HCT116 (cell line): ENCODE measurements around the gene MTOR. TPM values are rescaled to one million over a fixed set of nuclear protein-coding genes. Genes with fewer than 3 reads are reported as not detected.

Experiments
- ATAC-seq: fragments of 200-7000 bp; cut with Tn5 transposase; 2 replicates; pipeline ENCODE4 v1.9.1; 2020; ENCODE audit warnings: mild to moderate bottlenecking, moderate library complexity
- BruUV-seq: library from RNA; stranded (reverse); fragments of 400-500 nt; replicated peaks from 2 replicates; lab custom pipeline; 2021; lab: Mats Ljungman, UMichigan
- CTCF ChIA-PET: fragments of 300-600 bp; sonication (Branson Sonifier 250); formaldehyde crosslinking; loops from one replicate; lab custom pipeline; 2021; ENCODE audit warnings: antibody characterized with exemption; lab: Charles Lee
- POLR2A ChIA-PET: fragments of 300-600, 350-600 bp; sonication (Branson Sonifier 250); formaldehyde crosslinking; loops from one replicate; lab custom pipeline; 2021; ENCODE audit warnings: antibody characterized with exemption; lab: Charles Lee
- RAD21 ChIA-PET, 2 experiments: fragments of 300-600 bp; sonication (Branson Sonifier 250); formaldehyde crosslinking; loops; one replicate each; lab custom pipeline; 2023; ENCODE audit warnings: low total read pairs in 2 of 2; ENCODE audit not compliant: uncharacterized antibody in 2 of 2, unreplicated experiment in 2 of 2, low non-redundant PET in 1 of 2; lab: Charles Lee
- DNase-seq: peaks from one replicate; pipeline ENCODE4 v3.0.0-alpha.2; 2010; ENCODE audit warnings: low read depth, low spot score
- H2AFZ ChIP-seq: fragments of 200-600 bp; shearing (Covaris generic), sonication (generic); 2 replicates; pipeline ENCODE4 v1.6.1; 2017; ENCODE audit warnings: low read depth, mixed run types, mixed read lengths, antibody characterized with exemption, low read length; ENCODE audit not compliant: poor library complexity, severe bottlenecking
- H3K27ac ChIP-seq: 2 replicates; pipeline ENCODE4 v1.5.1; 2012; ENCODE audit warnings: low read depth, low read length
- H3K27me3 ChIP-seq: fragments of 200-600 bp; sonication (generic); 2 replicates; pipeline ENCODE4 v1.6.1; 2016; ENCODE audit warnings: mixed run types, low read length, mixed read lengths; ENCODE audit not compliant: insufficient read depth
- H3K36me3 ChIP-seq, 2 experiments: fragments of 200-500 bp in 1 of 2; fragments of 200-600 bp in 1 of 2; sonication (Bioruptor generic) in 1 of 2; sonication (generic) in 1 of 2; 2 replicates each; pipeline versions ENCODE4 v1.5.1 to v1.6.1; 2014 to 2016; ENCODE audit warnings: low read length in 2 of 2, inconsistent platforms in 1 of 2, mixed read lengths in 1 of 2, mixed run types in 1 of 2; ENCODE audit not compliant: insufficient read depth in 2 of 2, control insufficient read depth in 1 of 2
- H3K4me1 ChIP-seq, 2 experiments: fragments of 200-600 bp in 1 of 2; sonication (generic) in 1 of 2; 2 replicates each; pipeline versions ENCODE4 v1.5.1 to v1.6.1; 2012 to 2017; ENCODE audit warnings: low read length in 2 of 2, inconsistent platforms in 1 of 2, mild to moderate bottlenecking in 1 of 2, mixed read lengths in 1 of 2, mixed run types in 1 of 2, moderate library complexity in 1 of 2; ENCODE audit not compliant: insufficient read depth in 2 of 2, control insufficient read depth in 1 of 2
- H3K4me2 ChIP-seq: fragments of 200-600 bp; sonication (generic); 2 replicates; pipeline ENCODE4 v1.6.1; 2017; ENCODE audit warnings: mixed run types, low read length, mixed read lengths
- H3K4me3 ChIP-seq, 2 experiments: fragments of 200-600 bp in 1 of 2; sonication (generic) in 1 of 2; replicated peaks in 1 of 2; 2 replicates each; pipeline ENCODE4 v1.5.1; 2011 to 2016; ENCODE audit warnings: low read length in 2 of 2, control low read depth in 1 of 2, low read depth in 1 of 2, mild to moderate bottlenecking in 1 of 2, mixed read lengths in 1 of 2, mixed run types in 1 of 2
- H3K79me2 ChIP-seq: fragments of 200-600 bp; sonication (generic); 2 replicates; pipeline ENCODE4 v1.6.1; 2017; ENCODE audit warnings: mild to moderate bottlenecking, mixed run types, low read length, moderate library complexity, mixed read lengths; ENCODE audit not compliant: insufficient read depth
- H3K9ac ChIP-seq: fragments of 200-600 bp; sonication (generic); 2 replicates; pipeline ENCODE4 v1.6.1; 2016; ENCODE audit warnings: low read length, mixed read lengths
- H3K9me2 ChIP-seq: fragments of 200-600 bp; sonication (generic), shearing (Covaris generic); 2 replicates; pipeline ENCODE4 v1.6.1; 2017; ENCODE audit warnings: mixed run types, mild to moderate bottlenecking, moderate library complexity; ENCODE audit not compliant: insufficient read depth
- H3K9me3 ChIP-seq, 2 experiments: fragments of 200-500 bp in 1 of 2; fragments of 200-600 bp in 1 of 2; sonication (Bioruptor generic) in 1 of 2; sonication (generic) in 1 of 2; 2 replicates each; pipeline ENCODE4 v1.6.1; 2014 to 2017; ENCODE audit warnings: low read length in 2 of 2, mixed read lengths in 2 of 2, inconsistent platforms in 1 of 2, low read depth in 1 of 2, mild to moderate bottlenecking in 1 of 2, mixed run types in 1 of 2, moderate library complexity in 1 of 2; ENCODE audit not compliant: control insufficient read depth in 1 of 2, insufficient read depth in 1 of 2
- H4K20me1 ChIP-seq: fragments of 200-600 bp; sonication (generic), shearing (Covaris generic); 2 replicates; pipeline ENCODE4 v1.6.1; 2017; ENCODE audit warnings: mixed run types, mild to moderate bottlenecking, moderate library complexity; ENCODE audit not compliant: insufficient read depth
- CTCF ChIP-seq, 3 experiments: fragments of 200-600 bp in 1 of 3; sonication (generic) in 1 of 3; IDR thresholded peaks in 2 of 3; conservative IDR thresholded peaks in 1 of 3; 2 replicates each; pipeline ENCODE4 v1.5.1; 2012 to 2017; ENCODE audit warnings: low read depth in 2 of 3, low read length in 2 of 3, antibody characterized with exemption in 1 of 3, borderline replicate concordance in 1 of 3, control low read depth in 1 of 3, mild to moderate bottlenecking in 1 of 3, mixed read lengths in 1 of 3, mixed run types in 1 of 3, moderate library complexity in 1 of 3; ENCODE audit not compliant: insufficient read depth in 1 of 3
- EGR1 ChIP-seq: IDR thresholded peaks from 2 replicates; pipeline ENCODE4 v1.6.1; 2012; ENCODE audit warnings: low read depth
- ELF1 ChIP-seq: IDR thresholded peaks from 2 replicates; pipeline ENCODE4 v1.6.1; 2012; ENCODE audit warnings: low read depth, borderline replicate concordance
- EZH2 ChIP-seq: fragments of 200-600 bp; sonication (generic); IDR thresholded peaks from 2 replicates; pipeline ENCODE4 v1.6.1; 2017; ENCODE audit warnings: antibody characterized with exemption, mixed run types
- EZH2phosphoT487 ChIP-seq: fragments of 200-600 bp; IDR thresholded peaks from 2 replicates; pipeline ENCODE4 v1.6.1; 2018; ENCODE audit warnings: antibody characterized with exemption, borderline replicate concordance
- FOSL1 ChIP-seq: IDR thresholded peaks from 2 replicates; pipeline ENCODE4 v1.6.1; 2012; ENCODE audit warnings: low read depth
- POLR2AphosphoS5 ChIP-seq: IDR thresholded peaks from 2 replicates; pipeline ENCODE4 v1.6.1; 2011; ENCODE audit warnings: mild to moderate bottlenecking, low read depth, low read length, moderate library complexity
- RAD21 ChIP-seq: IDR thresholded peaks from 2 replicates; pipeline ENCODE4 v1.6.1; 2012; ENCODE audit warnings: low read depth, mild to moderate bottlenecking
- REST ChIP-seq: IDR thresholded peaks from 2 replicates; pipeline ENCODE4 v1.6.1; 2012; ENCODE audit warnings: low read depth
- SIN3A ChIP-seq: IDR thresholded peaks from 2 replicates; pipeline ENCODE4 v1.6.1; 2012; ENCODE audit warnings: low read depth
- SP1 ChIP-seq: IDR thresholded peaks from 2 replicates; pipeline ENCODE4 v1.6.1; 2012; ENCODE audit warnings: low read depth
- SRF ChIP-seq: IDR thresholded peaks from 2 replicates; pipeline ENCODE4 v1.6.1; 2012; ENCODE audit warnings: low read depth
- ZFX ChIP-seq: fragments of 450-650 bp; IDR thresholded peaks from 2 replicates; pipeline ENCODE4 v1.6.1; 2017
- intact Hi-C: fragments of 100-400 bp; cut with micrococcal nuclease; formaldehyde crosslinking; loops from 2 replicates; pipeline ENCODE4 v1.10.0; 2022
- total RNA-seq: library from RNA; stranded (reverse); gene quantifications from one replicate; pipeline ENCODE4 v1.2.1, GENCODE V29; 2021; ENCODE audit not compliant: unreplicated experiment

MTOR gene
- total RNA-seq, 1 experiment from 2014 or later: 42.2 TPM

- peaks cover 16 to 20% of the 10 kb centered on the region in 2 experiments; a peak in 2 of 4 replicates for H3K36me3 ChIP-seq
- DNase-seq (no peak), ATAC-seq (no peak)
- H3K9me2 ChIP-seq: no peaks in the 10 kb centered on the region
- no peak overlapping the region for H3K4me2 ChIP-seq
- H2AFZ ChIP-seq: no peak overlapping the region
- no TSS peak for BruUV-seq
- ChIA-PET CTCF (no interaction called here), RAD21 (no interaction called here), POLR2A (no interaction called here)
- no peaks in the 10 kb centered on the region for H3K27me3 ChIP-seq
- no peak overlapping the region for H3K9ac ChIP-seq
- intact Hi-C loops: no loop called here
- no peaks in the 10 kb centered on the region for H3K4me1 ChIP-seq
- H3K9me3 ChIP-seq: no peaks in the 10 kb centered on the region
- no peaks in the 10 kb centered on the region for H3K79me2 ChIP-seq
- no peaks in the 10 kb centered on the region for H4K20me1 ChIP-seq
- TF ChIP-seq CTCF (IDR thresholded peaks at IDR 0.05 in 2 of 3, conservative IDR thresholded peaks at IDR 0.05 in 1 of 3; ENCODE audit: borderline replicate concordance in 1 of 3, insufficient read depth in 1 of 3, low read depth in 2 of 3, low read length in 2 of 3) (no peak), SRF (no peak), FOSL1 (no peak), SP1 (no peak), EGR1 (no peak), EZH2 (no peak), POLR2AphosphoS5 (no peak), ZFX (no peak), SIN3A (no peak), REST (no peak), RAD21 (no peak), EZH2phosphoT487 (no peak), ELF1 (no peak)
- no peak overlapping the region for H3K27ac ChIP-seq
- H3K4me3 ChIP-seq: no peak overlapping the region
Observed at GRCh38 chr1:11193376-11193775, 69.0 kb downstream of the MTOR start.
